IMR-90 (cell line): Measurements from ENCODE around the gene PRKAR1B. TPM values are rescaled to one million over a fixed set of nuclear protein-coding genes. Genes with fewer than 3 reads are reported as not detected.

Source experiments
- ATAC-seq: fragments of 200-7000 bp; cut with Tn5 transposase; 2 replicates; pipeline ENCODE4 v1.9.1; 2020; ENCODE audit warnings: low read depth, mild to moderate bottlenecking, moderate library complexity
- BruUV-seq: library from RNA; stranded (reverse); fragments of 400-500 nt; replicated peaks from 2 replicates; lab custom pipeline; 2021; lab: Mats Ljungman, UMichigan
- CTCF ChIA-PET: fragments of 300-600 bp; formaldehyde crosslinking; extraction: SDS; loops from one replicate; lab custom pipeline; 2021; ENCODE audit warnings: antibody characterized with exemption; lab: Yijun Ruan, JAX
- POLR2A ChIA-PET: fragments of 300-600 bp; sonication (Branson Sonifier 250); formaldehyde crosslinking; loops from one replicate; lab custom pipeline; 2022; ENCODE audit warnings: antibody characterized with exemption; ENCODE audit not compliant: unreplicated experiment; lab: Charles Lee
- DNase-seq: peaks from one replicate; pipeline ENCODE4 v3.0.0; 2013
- H2AFZ ChIP-seq: replicated peaks from 2 replicates; pipeline ENCODE3; 2013; ENCODE audit warnings: low read length, mild to moderate bottlenecking; ENCODE audit not compliant: poor library complexity
- H2AK5ac ChIP-seq: 2 replicates; pipeline ENCODE4 v1.6.1; 2013; ENCODE audit warnings: low read depth, low read length, inconsistent platforms
- H2AK9ac ChIP-seq: replicated peaks from 2 replicates; pipeline ENCODE3; 2013; ENCODE audit warnings: mild to moderate bottlenecking, low read depth, low read length, moderate library complexity; ENCODE audit not compliant: poor library complexity
- H2BK120ac ChIP-seq: 2 replicates; pipeline ENCODE4 v1.6.1; 2013; ENCODE audit warnings: low read depth, low read length, inconsistent platforms
- H2BK15ac ChIP-seq: 3 replicates; pipeline ENCODE4 v1.6.1; 2013; ENCODE audit warnings: low read depth, low read length, inconsistent platforms
- H2BK20ac ChIP-seq: 2 replicates; pipeline ENCODE4 v1.6.1; 2013; ENCODE audit warnings: low read depth, mild to moderate bottlenecking, inconsistent platforms, low read length, moderate library complexity
- H2BK5ac ChIP-seq: 2 replicates; pipeline ENCODE4 v1.6.1; 2013; ENCODE audit warnings: mild to moderate bottlenecking, low read depth, low read length, inconsistent platforms; ENCODE audit not compliant: poor library complexity, severe bottlenecking
- H3K14ac ChIP-seq: replicated peaks from 2 replicates; pipeline ENCODE4 v1.6.1; 2013; ENCODE audit warnings: low read depth, low read length, inconsistent platforms
- H3K18ac ChIP-seq: 2 replicates; pipeline ENCODE4 v1.6.1; 2013; ENCODE audit warnings: low read depth, low read length, control low read depth
- H3K23ac ChIP-seq: 2 replicates; pipeline ENCODE4 v1.6.1; 2013; ENCODE audit warnings: low read depth, low read length, inconsistent platforms
- H3K27ac ChIP-seq: 2 replicates; pipeline ENCODE4 v1.5.1; 2013; ENCODE audit warnings: mild to moderate bottlenecking, control low read depth, low read length; ENCODE audit not compliant: insufficient read depth
- H3K27me3 ChIP-seq: 2 replicates; pipeline ENCODE4 v1.6.1; 2013; ENCODE audit warnings: low read length; ENCODE audit not compliant: control insufficient read depth, insufficient read depth
- H3K36me3 ChIP-seq: 2 replicates; pipeline ENCODE4 v1.6.1; 2013; ENCODE audit warnings: low read length, mixed read lengths; ENCODE audit not compliant: control insufficient read depth, insufficient read depth
- H3K4ac ChIP-seq: 2 replicates; pipeline ENCODE4 v1.6.1; 2013; ENCODE audit warnings: low read depth, low read length, inconsistent platforms
- H3K4me1 ChIP-seq: 2 replicates; pipeline ENCODE4 v1.6.1; 2013; ENCODE audit warnings: low read length, mixed read lengths; ENCODE audit not compliant: control insufficient read depth, insufficient read depth
- H3K4me2 ChIP-seq: 2 replicates; pipeline ENCODE4 v1.6.1; 2013; ENCODE audit warnings: low read depth, mild to moderate bottlenecking, control low read depth, low read length, moderate library complexity
- H3K4me3 ChIP-seq: 2 replicates; pipeline ENCODE4 v1.5.1; 2013; ENCODE audit warnings: low read depth, mild to moderate bottlenecking, control low read depth, low read length, moderate library complexity; ENCODE audit not compliant: insufficient read depth
- H3K56ac ChIP-seq: 2 replicates; pipeline ENCODE4 v1.6.1; 2013; ENCODE audit warnings: low read length, inconsistent platforms; ENCODE audit not compliant: insufficient read depth; ENCODE audit errors: extremely low read depth
- H3K79me1 ChIP-seq, 2 experiments: 2 replicates each; pipeline ENCODE4 v1.6.1; 2013; ENCODE audit warnings: low read length in 2 of 2, inconsistent platforms in 1 of 2, low read depth in 1 of 2
- H3K9ac ChIP-seq: 2 replicates; pipeline ENCODE4 v1.6.1; 2013; ENCODE audit warnings: low read depth, low read length, control low read depth
- H3K9me1 ChIP-seq: 2 replicates; pipeline ENCODE4 v1.6.1; 2013; ENCODE audit warnings: low read length, inconsistent platforms; ENCODE audit not compliant: insufficient read depth
- H3K9me3 ChIP-seq: 2 replicates; pipeline ENCODE4 v1.6.1; 2013; ENCODE audit warnings: low read length; ENCODE audit not compliant: control insufficient read depth, insufficient read depth
- H4K20me1 ChIP-seq: 2 replicates; pipeline ENCODE4 v1.6.1; 2013; ENCODE audit warnings: low read length, inconsistent platforms; ENCODE audit not compliant: insufficient read depth
- H4K5ac ChIP-seq: 2 replicates; pipeline ENCODE4 v1.6.1; 2013; ENCODE audit warnings: mild to moderate bottlenecking, low read depth, low read length, control low read depth
- H4K8ac ChIP-seq, 2 experiments: 2 replicates each; pipeline ENCODE4 v1.6.1; 2013; ENCODE audit warnings: low read depth in 2 of 2, low read length in 2 of 2, control low read depth in 1 of 2, inconsistent platforms in 1 of 2
- H4K91ac ChIP-seq: 2 replicates; pipeline ENCODE4 v1.6.1; 2013; ENCODE audit warnings: low read depth, low read length, inconsistent platforms; ENCODE audit not compliant: insufficient read depth
- BHLHE40 ChIP-seq: fragments of 150-350 bp; IDR thresholded peaks from 2 replicates; pipeline ENCODE4 v1.6.1; 2016; ENCODE audit warnings: mild to moderate bottlenecking, low read depth, low read length
- CTCF ChIP-seq: conservative IDR thresholded peaks from 2 replicates; pipeline ENCODE4 v1.5.1; 2012; ENCODE audit warnings: mild to moderate bottlenecking, low read depth, low read length, improper control_type of control experiment
- WGBS, 2 experiments: methylation state at CpG; one replicate each; pipeline versions ENCODE4 v1.1.5 to v1.1.7; 2013; ENCODE audit warnings: missing lambda C conversion rate in 2 of 2; ENCODE audit not compliant: insufficient read length in 1 of 2; ENCODE audit errors: extremely low coverage in 2 of 2; 5-methylcytosine and 5-hydroxymethylcytosine counted together
- dilution Hi-C: fragments of 300-500 bp; cut with HindIII; formaldehyde crosslinking; loops from one replicate; pipeline ENCODE4 v1.14.3; 2018; ENCODE audit warnings: low sequenced_read_pairs; ENCODE audit not compliant: unreplicated experiment
- in situ Hi-C: fragments of 300-500 bp; cut with MboI; formaldehyde crosslinking; loops from 3 replicates; pipeline ENCODE4 v1.14.3; 2019; ENCODE audit warnings: low sequenced_read_pairs, inconsistent platforms, mixed read lengths
- intact Hi-C: fragments of 100-400 bp; cut with micrococcal nuclease; formaldehyde crosslinking; loops from 2 replicates; pipeline ENCODE4 v1.10.0; 2022
- polyA plus RNA-seq, 3 experiments: library from polyadenylated mRNA; depleted of rRNA; stranded (reverse); fragments of >200 nt; gene quantifications; 2 replicates each; pipeline ENCODE4 v1.2.3, GENCODE V29; 2012; ENCODE audit warnings: low replicate concordance in 1 of 3
- total RNA-seq: library from RNA; depleted of rRNA; stranded (reverse); fragments of >200 nt; gene quantifications from 2 replicates; pipeline ENCODE4 v1.2.3, GENCODE V29; 2012

Gene PRKAR1B
- total and polyA plus RNA-seq, 2 of the 4 experiments (the other 2 are of a cell fraction) = 15.2 to 20.2 TPM

DNA sequence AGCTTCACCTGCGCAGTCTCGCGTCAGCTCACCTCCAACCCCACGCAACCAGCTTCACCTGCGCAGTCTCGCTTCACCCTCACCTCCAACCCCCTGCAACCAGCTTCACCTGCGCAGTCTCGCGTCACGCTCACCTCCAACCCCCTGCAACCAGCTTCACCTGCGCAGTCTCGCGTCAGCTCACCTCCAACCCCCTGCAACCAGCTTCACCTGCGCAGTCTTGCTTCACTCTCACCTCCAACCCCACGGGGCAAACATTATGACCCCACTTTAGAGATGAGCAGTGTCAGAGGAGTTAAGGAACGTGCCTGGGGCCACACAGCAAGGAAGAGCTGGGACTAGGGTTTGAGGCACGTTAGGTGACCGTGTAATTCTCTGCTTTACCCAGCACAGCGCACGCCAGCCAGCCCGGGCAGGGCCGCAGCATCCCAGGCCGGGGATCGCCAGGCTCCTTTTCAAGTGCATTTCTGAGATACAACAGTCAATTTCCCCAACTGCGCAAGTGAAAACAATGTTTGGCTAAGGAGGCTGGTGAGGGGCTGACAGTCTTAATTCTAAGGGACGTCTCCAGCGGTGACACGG, 184.9 kb downstream of the PRKAR1B start (continued):
- TF ChIP-seq CTCF = no peak

DNA sequence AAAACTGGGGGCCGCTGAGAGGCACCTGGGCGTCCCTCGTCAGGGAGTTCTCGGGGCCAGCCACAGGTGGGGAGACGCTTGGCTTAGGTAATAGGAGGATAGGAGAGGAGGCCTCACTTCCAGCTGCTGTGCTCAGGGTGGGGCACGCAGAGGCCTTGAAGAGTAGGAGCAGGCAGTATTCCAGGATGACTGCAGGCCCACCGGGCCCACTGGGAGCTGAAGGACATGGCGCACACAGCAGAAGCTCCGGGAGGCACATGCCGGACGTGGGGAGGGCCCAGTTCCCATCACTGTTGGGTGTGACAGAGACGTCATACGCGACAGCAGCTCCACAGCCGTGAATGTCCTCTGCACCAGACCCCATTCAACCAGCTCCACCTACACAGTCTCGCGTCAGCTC, 185.4 kb downstream of the PRKAR1B start:
- H4K5ac ChIP-seq = no peak overlapping the region
- DNase-seq = no peak
- peak overlapping the region; percentile 99; the same call in 1 of the 2 replicates for H2BK120ac ChIP-seq
- no peak overlapping the region for H3K4me2 ChIP-seq
- peaks cover 36% of the 10 kb centered on the region for H3K4me1 ChIP-seq
- H3K36me3 ChIP-seq = no peaks in the 10 kb centered on the region
- no peaks in the 10 kb centered on the region for H3K27me3 ChIP-seq
- BruUV-seq = no TSS peak
- WGBS, 2 experiments = 98% methylated on average over 8 of the region's 17 CpGs; no CpG with 5 or more reads in 1 of the 2 experiments
- no peaks in the 10 kb centered on the region for H4K20me1 ChIP-seq
- no peak overlapping the region for H3K23ac ChIP-seq
- H3K27ac ChIP-seq = no peak overlapping the region
- H2AK5ac ChIP-seq = peak overlapping the region; percentile 98
- H3K9me3 ChIP-seq = no peaks in the 10 kb centered on the region
- 0 out of 4 replicates have a peak, but pooled peaks cover 0 to 6% of the 10 kb centered on the region in 2 experiments for H3K79me1 ChIP-seq
- H3K4ac ChIP-seq = peak overlapping the region; percentile 99
- H3K56ac ChIP-seq = no peak overlapping the region
- ATAC-seq = no peak
- H2BK5ac ChIP-seq = peak overlapping the region; percentile 77
- in situ Hi-C loops (no loop called here), intact Hi-C loops (no loop called here), dilution Hi-C loops (no loop called here)
- peak overlapping the region; percentile 97; the same call in 2 of the 3 replicates for H2BK15ac ChIP-seq
- H3K18ac ChIP-seq = no peak overlapping the region
- H2AFZ ChIP-seq = no peak overlapping the region
- H3K14ac ChIP-seq = no peak overlapping the region; the same call in 1 of the 2 replicates
- peak overlapping the region; percentile 49; the same call in 1 of the 2 replicates for H2BK20ac ChIP-seq
- peak overlapping the region in 1 of 2 experiments; percentile 81; a peak in 1 of 4 replicates for H4K8ac ChIP-seq
- H3K9me1 ChIP-seq = peaks cover 22% of the 10 kb centered on the region
- peak overlapping the region; percentile 65 for H2AK9ac ChIP-seq
- ChIA-PET POLR2A (no interaction called here), CTCF (no interaction called here)
- peak overlapping the region; percentile 96 for H4K91ac ChIP-seq
- no peak overlapping the region for H3K4me3 ChIP-seq
- no peak overlapping the region for H3K9ac ChIP-seq
- no peak for TF ChIP-seq BHLHE40
